GM23248 (cell line): ENCODE data around the gene ALDOB.

Experiments
- EZH2 ChIP-seq: fragments of 200-600 bp; sonication (generic); IDR thresholded peaks from 2 replicates; pipeline ENCODE4 v1.6.1; 2018; ENCODE audit warnings: antibody characterized with exemption, mild to moderate bottlenecking; ENCODE audit not compliant: insufficient read depth, poor library complexity, severe bottlenecking
- EZH2phosphoT487 ChIP-seq: fragments of 200-600 bp; sonication (generic); IDR thresholded peaks from 2 replicates; pipeline ENCODE4 v1.6.1; 2018; ENCODE audit warnings: antibody characterized with exemption, moderate library complexity, mild to moderate bottlenecking, low read depth; ENCODE audit not compliant: insufficient read depth

GRCh38 chr9:101419863-101420262 is 15.7 kb downstream of the ALDOB start:
- TF ChIP-seq EZH2 (no peak), EZH2phosphoT487 (no peak)
